Caco-2 (cell line): ENCODE measurements around the gene CXCR5. TPM values are rescaled to one million over a fixed set of nuclear protein-coding genes. Genes with fewer than 3 reads are reported as not detected.

Source experiments
- BruUV-seq: library from RNA; stranded (reverse); fragments of 400-500 nt; replicated peaks from 2 replicates; lab custom pipeline; 2021; lab: Mats Ljungman, UMichigan
- CTCF ChIA-PET: fragments of 300-600 bp; sonication (Branson Sonifier 250); formaldehyde crosslinking; loops from one replicate; lab custom pipeline; 2022; ENCODE audit warnings: antibody characterized with exemption; lab: Charles Lee
- POLR2A ChIA-PET: fragments of 300-600 bp; sonication (Branson Sonifier 250); formaldehyde crosslinking; loops from one replicate; lab custom pipeline; 2022; ENCODE audit warnings: antibody characterized with exemption; lab: Charles Lee
- DNase-seq, 2 experiments: peaks; one replicate each; pipeline versions ENCODE4 v3.0.0 to v3.0.0-alpha.2; 2020 to 2022
- H3K27me3 ChIP-seq: replicated peaks from 2 replicates; pipeline ENCODE4 v1.6.0; 2011; ENCODE audit warnings: low read length; ENCODE audit not compliant: control insufficient read depth, insufficient read depth
- H3K36me3 ChIP-seq: 2 replicates; pipeline ENCODE4 v1.5.1; 2011; ENCODE audit warnings: low read length; ENCODE audit not compliant: control insufficient read depth, insufficient read depth
- H3K4me1 ChIP-seq: fragments of 250-450 bp; sonication (Bioruptor Pico); 2 replicates; pipeline ENCODE4 v1.5.1; 2020; ENCODE audit warnings: mild to moderate bottlenecking
- H3K4me3 ChIP-seq: 2 replicates; pipeline ENCODE4 v1.5.1; 2011; ENCODE audit warnings: low read depth, mild to moderate bottlenecking, control low read depth, low read length
- H3K9me3 ChIP-seq: fragments of 250-450 bp; sonication (Bioruptor Pico); 2 replicates; pipeline ENCODE4 v1.5.1; 2020; ENCODE audit warnings: mild to moderate bottlenecking, moderate library complexity
- H3K27ac Mint-ChIP-seq: one replicate; pipeline ENCODE4 v1.8.0; 2022; ENCODE audit warnings: mixed read lengths; ENCODE audit not compliant: unreplicated experiment
- H3K27me3 Mint-ChIP-seq: one replicate; pipeline ENCODE4 v1.8.0; 2022; ENCODE audit warnings: mixed read lengths; ENCODE audit not compliant: insufficient read depth, unreplicated experiment
- H3K36me3 Mint-ChIP-seq: one replicate; pipeline ENCODE4 v1.8.0; 2022; ENCODE audit warnings: mild to moderate bottlenecking, mixed read lengths; ENCODE audit not compliant: insufficient read depth, unreplicated experiment
- H3K4me1 Mint-ChIP-seq: one replicate; pipeline ENCODE4 v1.8.0; 2022; ENCODE audit warnings: low read depth, mixed read lengths; ENCODE audit not compliant: unreplicated experiment
- H3K4me3 Mint-ChIP-seq: one replicate; pipeline ENCODE4 v1.8.0; 2022; ENCODE audit warnings: mild to moderate bottlenecking, moderate library complexity, mixed read lengths; ENCODE audit not compliant: unreplicated experiment
- H3K9me3 Mint-ChIP-seq: one replicate; pipeline ENCODE4 v1.8.0; 2022; ENCODE audit warnings: mixed read lengths; ENCODE audit not compliant: unreplicated experiment
- CTCF ChIP-seq, 2 experiments: fragments of 200-600 bp in 1 of 2; IDR thresholded peaks; 1 replicate in 1 of 2; 2 replicates in 1 of 2; pipeline versions ENCODE4 v1.5.1 to v1.8.0; 2011 to 2022; ENCODE audit warnings: antibody characterized with exemption in 1 of 2, control low read depth in 1 of 2, inconsistent platforms in 1 of 2, low read depth in 1 of 2, low read length in 1 of 2, mild to moderate bottlenecking in 1 of 2, moderate library complexity in 1 of 2; ENCODE audit not compliant: insufficient read depth in 1 of 2, severe bottlenecking in 1 of 2, unreplicated experiment in 1 of 2
- intact Hi-C: fragments of 100-400 bp; cut with micrococcal nuclease; formaldehyde crosslinking; loops from one replicate; pipeline ENCODE4 v1.10.0; 2022; ENCODE audit not compliant: unreplicated experiment
- total RNA-seq: library from RNA; stranded (reverse); gene quantifications from 2 replicates; pipeline ENCODE4 v1.2.3, GENCODE V29; 2022

The CXCR5 gene
- total RNA-seq, 1 experiment from 2014 or later: not detected

GRCh38 chr11:118908264-118908663 is 24.6 kb downstream of the CXCR5 start:
- Histone ChIP-seq H3K4me3 (no peak overlapping the region), H3K4me1 (peaks cover 54% of the 10 kb centered on the region), H3K36me3 (peaks cover 20% of the 10 kb centered on the region), H3K9me3 (no peaks in the 10 kb centered on the region), H3K27me3 (no peaks in the 10 kb centered on the region)
- Mint-ChIP-seq H3K4me1 (peaks cover 43% of the 10 kb centered on the region), H3K9me3 (no peaks in the 10 kb centered on the region), H3K36me3 (peaks cover 98% of the 10 kb centered on the region), H3K27ac (peak overlapping the region; percentile 96), H3K27me3 (no peaks in the 10 kb centered on the region), H3K4me3 (peak overlapping the region; percentile 45)
- DNase-seq: peak; percentile 14 to 42
- TF ChIP-seq CTCF (IDR thresholded peaks at IDR 0.05; ENCODE audit: insufficient read depth in 1 of 2, low read depth in 1 of 2, low read length in 1 of 2, severe bottlenecking in 1 of 2, unreplicated experiment in 1 of 2): no peak
- BruUV-seq: no TSS peak
- POLR2A ChIA-PET: interaction anchor here (5.8 to 7.0 kb wide), 2 partner anchors 18 to 21 kb away, joined by 140 to 171 read pairs; partner anchors contain the start of gene BCL9L
- CTCF ChIA-PET: interaction anchor here (2.3 to 7.2 kb wide), 2 partner anchors 22 to 115 kb away, joined by 5 to 170 read pairs; no protein-coding TSS in a partner anchor
- intact Hi-C loops: no loop called here

GRCh38 chr11:118908901-118909618 is 25.4 kb downstream of the CXCR5 start:
- Mint-ChIP-seq H3K4me3 (peak overlapping the region; percentile 76), H3K27me3 (no peaks in the 10 kb centered on the region), H3K4me1 (peaks cover 45% of the 10 kb centered on the region), H3K36me3 (peaks cover 91% of the 10 kb centered on the region), H3K9me3 (no peaks in the 10 kb centered on the region), H3K27ac (peak overlapping the region; percentile 96)
- CTCF ChIA-PET: interaction anchor here (0.6 to 7.2 kb wide), 9 partner anchors 14 to 1067 kb away, joined by 3 to 170 read pairs (median 5); partner anchors contain the start of genes DDX6 and UPK2
- DNase-seq: peak; percentile 75 to 84
- no peak for TF ChIP-seq CTCF (IDR thresholded peaks at IDR 0.05; ENCODE audit: insufficient read depth in 1 of 2, low read depth in 1 of 2, low read length in 1 of 2, severe bottlenecking in 1 of 2, unreplicated experiment in 1 of 2)
- Histone ChIP-seq H3K36me3 (peaks cover 15% of the 10 kb centered on the region), H3K9me3 (no peaks in the 10 kb centered on the region), H3K4me1 (peaks cover 61% of the 10 kb centered on the region), H3K27me3 (no peaks in the 10 kb centered on the region), H3K4me3 (peak overlapping the region; percentile 66)
- POLR2A ChIA-PET: interaction anchor here (0.5 to 7.0 kb wide), 8 partner anchors 17 to 260 kb away, joined by 3 to 171 read pairs (median 5); partner anchors contain the start of gene BCL9L
- intact Hi-C loops: no loop called here
- no TSS peak for BruUV-seq

GRCh38 chr11:118909619-118910308 is 26.1 kb downstream of the CXCR5 start:
- peaks cover 51% of the 10 kb centered on the region for H3K4me1 Mint-ChIP-seq
- peaks cover 15% of the 10 kb centered on the region for H3K36me3 ChIP-seq

More at GRCh38 chr11:118909619-118910308, 26.1 kb downstream of the CXCR5 start:
- DNase-seq: peak in 1 of 2 experiments; percentile 64
- H3K4me3 Mint-ChIP-seq: peak overlapping the region; percentile 76
- ChIA-PET CTCF (interaction anchor here (0.6 to 7.2 kb wide), 7 partner anchors 14 to 220 kb away, joined by 3 to 170 read pairs (median 5); partner anchors contain the start of gene DDX6), POLR2A (interaction anchor here (0.5 to 7.0 kb wide), 9 partner anchors 17 to 175 kb away, joined by 3 to 171 read pairs (median 4); partner anchors contain the start of genes BCL9L, CENATAC, HMBS and VPS11)
- TSS peak; percentile 6 for BruUV-seq
- no peaks in the 10 kb centered on the region for H3K27me3 Mint-ChIP-seq
- Histone ChIP-seq H3K27me3 (no peaks in the 10 kb centered on the region), H3K4me1 (peaks cover 68% of the 10 kb centered on the region), H3K4me3 (peak overlapping the region; percentile 66), H3K9me3 (no peaks in the 10 kb centered on the region)
- TF ChIP-seq CTCF (IDR thresholded peaks at IDR 0.05; ENCODE audit: insufficient read depth in 1 of 2, low read depth in 1 of 2, low read length in 1 of 2, severe bottlenecking in 1 of 2, unreplicated experiment in 1 of 2): no peak
- peak overlapping the region; percentile 96 for H3K27ac Mint-ChIP-seq
- no peaks in the 10 kb centered on the region for H3K9me3 Mint-ChIP-seq
- peaks cover 91% of the 10 kb centered on the region for H3K36me3 Mint-ChIP-seq
- intact Hi-C loops: loop anchor here (2.0 to 5.0 kb wide), 2 partner anchors 185 to 287 kb away; a partner anchor contains a TSS
